Right atrium auricular region (tissue), 2 donors: ENCODE results near the gene TEX38. TPM values are rescaled to one million over a fixed set of nuclear protein-coding genes. Genes with fewer than 3 reads are reported as not detected.

ENCODE experiments used
- DNase-seq: peaks from one replicate; pipeline ENCODE4 v3.0.0-alpha.2; 2019; ENCODE audit warnings: low spot score
- H3K27ac ChIP-seq, 2 donors: fragments of 200-600 bp; sonication (generic); 1 replicate in 1 of 2; 2 replicates in 1 of 2; pipeline ENCODE4 v1.5.1; 2016 to 2019
- H3K27me3 ChIP-seq, 2 donors: fragments of 200-600 bp; sonication (generic); one replicate each; pipeline versions ENCODE4 v1.5.1 to v1.6.0; 2017 to 2019
- H3K36me3 ChIP-seq: fragments of 200-600 bp; sonication (generic); one replicate; pipeline ENCODE4 v1.5.1; 2016
- H3K4me1 ChIP-seq, 2 donors: fragments of 200-600 bp; sonication (generic); one replicate each; pipeline versions ENCODE4 v1.5.1 to v1.6.0; 2017 to 2019
- H3K4me3 ChIP-seq, 2 donors: fragments of 200-600 bp; sonication (generic); 1 replicate in 1 of 2; 2 replicates in 1 of 2; pipeline ENCODE4 v1.5.1; 2017 to 2019; ENCODE audit warnings: mild to moderate bottlenecking in 1 of 2, moderate library complexity in 1 of 2
- H3K9me3 ChIP-seq, 2 donors: fragments of 200-600 bp; sonication (generic); one replicate each; pipeline ENCODE4 v1.5.1; 2019
- CTCF ChIP-seq, 2 donors: fragments of 200-600 bp; sonication (generic); IDR thresholded peaks; one replicate each; pipeline ENCODE4 v1.5.1; 2019; ENCODE audit warnings: antibody characterized with exemption in 2 of 2
- total RNA-seq, 2 donors: library from RNA; depleted of rRNA; stranded (reverse); fragments of >200 nt; gene quantifications; one replicate each; pipeline ENCODE4 v1.1.0, GENCODE V29; 2016

Gene TEX38
- total RNA-seq, 2 donors from 2014 or later = not detected

GRCh38 chr1:46667782-46668760 lies 3.6 kb upstream of the TEX38 start, which contains the start of gene ATPAF1:
TSS of gene ATPAF1 (minus strand) at chr1:46668364. CDS start at chr1:46668322, 42 bp downstream.
- Histone ChIP-seq H3K36me3 (peaks cover 17% of the 10 kb centered on the region), H3K9me3 (no peaks in the 10 kb centered on the region), H3K27ac (peak within 1 kb of the TSS; percentile 84 to 86), H3K27me3 (no peaks in the 10 kb centered on the region), H3K4me3 (peak within 1 kb of the TSS; percentile 95 to 97), H3K4me1 (peaks cover 0 to 17% of the 10 kb centered on the region in 2 donors)
- TF ChIP-seq CTCF (IDR thresholded peaks at IDR 0.05) = no peak
- peak; percentile 74 for DNase-seq

- Histone ChIP-seq H3K9me3 (no peaks in the 10 kb centered on the region), H3K27me3 (no peaks in the 10 kb centered on the region), H3K4me3 (no peak overlapping the region), H3K4me1 (peaks cover 0 to 17% of the 10 kb centered on the region in 2 donors), H3K27ac (no peak overlapping the region), H3K36me3 (peaks cover 4% of the 10 kb centered on the region)
- DNase-seq = no peak
- no peak for TF ChIP-seq CTCF (IDR thresholded peaks at IDR 0.05)
Observed at GRCh38 chr1:46670134-46670533, 1.5 kb upstream of the TEX38 start.

GRCh38 chr1:46672696-46673095 lies 1.0 kb downstream of the TEX38 start:
- no peak for TF ChIP-seq CTCF (IDR thresholded peaks at IDR 0.05)
- Histone ChIP-seq H3K4me3 (no peak overlapping the region), H3K36me3 (peaks cover 8% of the 10 kb centered on the region), H3K4me1 (no peaks in the 10 kb centered on the region), H3K9me3 (no peaks in the 10 kb centered on the region), H3K27ac (no peak overlapping the region), H3K27me3 (no peaks in the 10 kb centered on the region)
- no peak for DNase-seq

- Histone ChIP-seq H3K4me1 (no peaks in the 10 kb centered on the region), H3K27ac (no peak overlapping the region), H3K36me3 (peaks cover 18% of the 10 kb centered on the region), H3K4me3 (no peak overlapping the region), H3K27me3 (no peaks in the 10 kb centered on the region), H3K9me3 (no peaks in the 10 kb centered on the region)
- TF ChIP-seq CTCF (IDR thresholded peaks at IDR 0.05) = no peak
- no peak for DNase-seq
Observed at GRCh38 chr1:46673749-46674182, 2.1 kb downstream of the TEX38 start.

GRCh38 chr1:46675549-46676314 lies 4.1 kb downstream of the TEX38 start:
- H3K36me3 ChIP-seq = peaks cover 32% of the 10 kb centered on the region

More at GRCh38 chr1:46675549-46676314, 4.1 kb downstream of the TEX38 start:
- Histone ChIP-seq H3K9me3 (no peaks in the 10 kb centered on the region), H3K4me1 (no peaks in the 10 kb centered on the region), H3K27ac (no peak overlapping the region), H3K27me3 (no peaks in the 10 kb centered on the region), H3K4me3 (no peak overlapping the region)
- no peak for DNase-seq
- TF ChIP-seq CTCF (IDR thresholded peaks at IDR 0.05) = no peak
